Esophagus squamous epithelium (tissue), 4 donors: ENCODE measurements around the gene AGBL1.

ENCODE experiments used
- CTCF ChIP-seq, 6 experiments: fragments of 450-650 bp in 4 of 6; fragments of 200-600 bp in 2 of 6; sonication (generic) in 2 of 6; IDR thresholded peaks; one replicate each; pipeline ENCODE4 v1.5.1; 2016 to 2019; ENCODE audit warnings: antibody characterized with exemption in 6 of 6, mild to moderate bottlenecking in 4 of 6, moderate library complexity in 4 of 6
- POLR2A ChIP-seq, 4 donors: fragments of 450-650 bp; IDR thresholded peaks; one replicate each; pipeline ENCODE4 v1.6.1; 2017; ENCODE audit warnings: antibody characterized with exemption in 4 of 4, mild to moderate bottlenecking in 4 of 4, moderate library complexity in 3 of 4

- TF ChIP-seq CTCF (IDR thresholded peaks at IDR 0.05) (no peak), POLR2A (IDR thresholded peaks at IDR 0.05) (no peak)
Measured at GRCh38 chr15:86263230-86263629, 183.6 kb downstream of the AGBL1 start.
